GM12872 (cell line): ENCODE data around the gene PTPN4.

Experiments used
- TF ChIP-seq, protein P1 (sequence below): IDR thresholded peaks from 3 replicates; pipeline ENCODE4 v1.5.1; 2011; ENCODE audit warnings: low read depth, mild to moderate bottlenecking, low read length, moderate library complexity; ENCODE audit not compliant: insufficient read depth

PTPN4 gene

DNA sequence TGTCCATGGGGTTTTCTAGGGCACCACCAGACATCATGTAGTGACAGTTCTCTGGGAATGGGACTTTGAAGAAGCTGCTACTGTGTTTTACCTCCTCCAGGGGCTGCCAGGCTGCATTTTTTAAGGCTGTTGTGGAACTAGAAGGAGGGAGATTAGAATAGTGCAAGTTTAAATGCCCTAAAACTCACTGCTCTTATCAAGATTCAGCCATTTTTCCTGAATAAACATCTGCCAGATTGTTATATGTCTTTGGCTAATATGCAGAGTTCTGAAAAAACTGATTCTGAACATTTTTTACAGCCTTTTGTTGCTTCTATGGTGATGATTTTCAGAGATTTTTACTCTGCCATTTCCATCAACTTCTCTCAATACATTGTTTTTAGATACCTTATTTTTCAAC is 244.5 kb downstream of the PTPN4 start:
- TF ChIP-seq, protein P1, sequence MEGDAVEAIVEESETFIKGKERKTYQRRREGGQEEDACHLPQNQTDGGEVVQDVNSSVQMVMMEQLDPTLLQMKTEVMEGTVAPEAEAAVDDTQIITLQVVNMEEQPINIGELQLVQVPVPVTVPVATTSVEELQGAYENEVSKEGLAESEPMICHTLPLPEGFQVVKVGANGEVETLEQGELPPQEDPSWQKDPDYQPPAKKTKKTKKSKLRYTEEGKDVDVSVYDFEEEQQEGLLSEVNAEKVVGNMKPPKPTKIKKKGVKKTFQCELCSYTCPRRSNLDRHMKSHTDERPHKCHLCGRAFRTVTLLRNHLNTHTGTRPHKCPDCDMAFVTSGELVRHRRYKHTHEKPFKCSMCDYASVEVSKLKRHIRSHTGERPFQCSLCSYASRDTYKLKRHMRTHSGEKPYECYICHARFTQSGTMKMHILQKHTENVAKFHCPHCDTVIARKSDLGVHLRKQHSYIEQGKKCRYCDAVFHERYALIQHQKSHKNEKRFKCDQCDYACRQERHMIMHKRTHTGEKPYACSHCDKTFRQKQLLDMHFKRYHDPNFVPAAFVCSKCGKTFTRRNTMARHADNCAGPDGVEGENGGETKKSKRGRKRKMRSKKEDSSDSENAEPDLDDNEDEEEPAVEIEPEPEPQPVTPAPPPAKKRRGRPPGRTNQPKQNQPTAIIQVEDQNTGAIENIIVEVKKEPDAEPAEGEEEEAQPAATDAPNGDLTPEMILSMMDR: no peak

DNA sequence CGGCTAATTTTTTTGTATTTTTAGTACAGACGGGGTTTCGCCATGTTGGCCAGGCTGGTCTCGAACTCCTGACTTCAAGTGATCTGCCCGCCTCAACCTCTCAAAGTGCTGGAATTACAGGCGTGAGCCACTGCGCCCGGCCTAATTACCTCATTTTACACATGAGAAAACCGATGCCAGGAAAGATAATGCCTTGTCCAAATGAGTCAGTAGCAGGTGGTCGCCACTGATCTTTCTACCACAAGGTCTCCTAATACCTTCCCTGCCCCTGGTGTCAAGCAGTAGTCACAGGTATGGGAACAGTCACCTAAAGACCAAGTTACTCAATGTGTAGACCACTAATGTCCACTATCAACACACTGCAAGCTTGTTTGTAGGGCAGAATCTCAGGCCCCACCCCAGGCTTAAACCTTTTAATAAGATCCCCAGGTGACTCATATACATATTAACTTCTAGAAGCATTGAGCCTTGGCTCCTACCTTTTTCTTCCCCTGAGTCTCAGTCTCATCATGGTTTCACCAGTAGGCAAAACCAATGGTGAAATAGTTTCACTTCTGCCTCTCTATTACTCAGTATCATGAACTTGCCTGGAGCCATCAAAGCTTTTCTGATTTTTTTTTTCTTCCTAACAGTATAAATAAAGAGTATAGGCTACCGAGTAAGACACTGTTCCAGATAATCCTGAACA is 246.3 kb downstream of the PTPN4 start:
- TF ChIP-seq, protein P1: no peak; the same call in 2 of the 3 replicates

DNA sequence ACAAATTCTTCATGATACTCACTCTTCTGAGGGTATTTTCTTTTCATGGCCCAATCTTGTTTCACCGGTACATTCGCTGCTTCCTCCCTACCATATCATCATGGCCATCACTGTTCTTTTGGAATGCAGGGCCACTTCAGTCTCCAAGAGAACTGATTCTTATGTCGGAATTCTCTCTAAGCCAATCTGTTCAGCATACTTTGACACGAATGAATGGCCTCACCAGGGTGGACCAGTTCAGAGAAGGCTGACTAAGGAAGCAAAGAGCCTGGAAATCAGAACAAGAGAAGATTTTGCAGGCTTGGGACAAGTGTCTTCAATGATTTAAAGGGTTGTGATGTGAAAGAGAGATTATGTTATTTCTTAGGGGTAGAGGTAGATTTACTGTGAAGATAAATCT is 248.1 kb downstream of the PTPN4 start:
- TF ChIP-seq, protein P1: no peak

DNA sequence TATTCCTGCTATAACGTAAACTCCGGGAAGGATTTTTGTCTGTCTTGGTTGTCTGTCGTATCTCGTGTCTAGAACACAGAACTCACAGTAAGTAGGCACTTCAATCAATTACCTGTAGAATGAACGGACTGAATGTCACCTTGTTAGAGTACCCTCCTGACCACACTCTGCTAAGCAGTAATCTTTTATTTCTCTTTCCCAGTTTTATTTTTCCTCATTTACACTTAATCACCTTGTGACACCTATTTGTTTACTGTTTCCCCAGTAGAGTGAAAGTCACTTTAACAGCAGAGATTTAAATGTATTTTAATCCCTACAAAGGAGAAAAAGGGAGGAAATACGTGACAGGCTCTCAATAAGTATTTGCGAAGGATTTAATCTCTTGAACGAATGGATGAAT is 252.6 kb downstream of the PTPN4 start:
- TF ChIP-seq, protein P1: no peak

DNA sequence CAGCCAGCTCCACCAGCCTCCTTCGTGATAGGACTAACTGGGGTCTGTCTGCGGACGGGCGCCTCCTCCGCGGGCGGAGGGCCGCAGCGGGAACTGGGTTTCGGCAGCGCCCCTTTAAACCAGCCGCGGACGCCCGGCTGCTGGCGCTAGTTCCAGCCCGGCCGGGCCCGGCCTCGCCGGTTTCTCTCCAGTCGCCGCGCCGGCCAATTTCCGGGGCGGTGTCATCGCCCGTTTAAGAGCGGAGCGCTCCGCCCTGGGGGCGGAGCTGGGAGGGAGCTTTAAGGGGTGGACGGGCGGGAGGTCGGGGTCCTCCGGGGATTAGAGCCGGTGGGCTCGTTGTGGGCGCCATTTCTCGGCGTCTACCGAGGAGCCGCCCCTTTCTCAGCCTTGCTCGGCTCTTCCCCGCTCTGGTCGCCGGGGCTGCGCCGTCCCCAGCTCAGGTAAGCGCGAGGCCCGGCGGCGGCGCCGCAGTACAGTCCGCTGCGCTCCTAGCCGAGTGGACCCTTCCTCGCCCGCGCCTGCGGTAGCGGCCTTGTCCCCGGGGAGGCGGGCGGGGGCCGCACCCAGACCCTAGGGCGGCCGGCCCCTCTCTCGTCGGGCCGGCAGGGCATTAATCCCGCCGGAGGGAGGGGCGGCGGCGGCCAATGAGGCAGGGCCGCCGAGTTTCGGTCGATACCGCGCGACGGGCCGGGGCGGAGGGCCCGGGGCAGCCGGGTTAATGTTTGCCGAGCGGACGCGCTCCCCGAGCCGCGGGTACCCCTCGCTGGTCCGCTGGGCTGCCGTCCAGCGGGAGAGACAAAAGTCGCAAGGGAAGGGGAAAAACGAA is 253.3 kb downstream of the PTPN4 start, which contains the start of gene EPB41L5:
Gene EPB41L5, plus strand, starts transcription at position 307 of the 826 bp plus-strand sequence. CDS start 6,008 bp downstream, outside the sequence.
- TF ChIP-seq, protein P1: no peak

DNA sequence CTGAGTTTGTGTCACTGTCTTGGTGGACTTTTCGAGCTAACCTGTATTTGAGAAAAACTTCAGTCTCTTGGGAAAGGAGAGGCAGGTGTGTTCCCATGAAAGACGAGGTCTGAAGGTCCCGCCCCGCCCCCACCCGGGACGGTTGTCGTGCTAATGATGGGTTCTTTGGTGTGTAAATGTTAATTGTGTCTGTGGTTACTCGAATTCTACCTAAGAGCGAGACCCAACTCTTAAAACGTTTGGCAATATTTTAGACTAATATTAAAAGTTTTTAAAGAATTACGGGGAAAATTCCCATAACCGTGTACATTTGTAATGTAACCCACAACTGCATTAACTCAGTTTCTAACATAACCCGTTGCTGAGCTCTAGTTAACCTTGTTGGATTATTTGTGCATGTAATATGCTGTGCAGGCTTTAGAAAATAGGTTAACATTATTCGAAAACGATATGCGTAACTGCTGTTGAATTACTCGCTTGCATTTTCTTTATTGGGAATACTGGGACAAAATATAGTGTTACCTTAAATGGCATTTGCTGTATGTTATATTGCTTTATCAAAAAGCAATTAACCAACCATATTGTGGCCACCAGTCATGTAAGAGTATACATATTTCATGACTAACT is 254.0 kb downstream of the PTPN4 start:
- TF ChIP-seq, protein P1: no peak
